ENCODE measurements around the gene MOG.

MOG gene

DNA sequence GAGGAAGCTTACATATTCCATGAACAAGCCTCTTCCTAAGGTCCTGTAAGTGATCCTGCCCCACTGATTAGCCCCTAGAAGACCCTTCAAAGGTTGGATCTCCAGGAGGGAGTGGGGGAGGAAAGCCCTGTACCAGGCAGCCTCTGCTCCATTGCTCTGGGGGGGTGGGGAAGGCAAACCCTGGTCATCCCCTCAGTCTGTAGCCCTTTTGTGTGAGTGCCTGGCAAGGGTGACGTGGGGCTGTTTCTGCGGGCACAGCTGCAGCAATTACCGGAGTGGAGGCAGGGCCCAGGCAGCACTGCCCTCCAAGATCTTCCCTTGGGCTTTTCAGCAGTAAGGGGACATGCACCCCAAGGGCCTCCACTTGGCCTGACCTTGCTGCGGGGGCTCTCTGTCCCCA, at the start of gene MOG:
Gene MOG, plus strand, starts transcription at position 295 of the 400 bp plus-strand sequence. CDS start 118 bp downstream, outside the sequence.
- Histone ChIP-seq H3K4me3 (no peak within 1 kb of the TSS), H3K36me3 (replicated peaks) (no peaks in the 10 kb centered on the region), H3K9me3 (no peaks in the 10 kb centered on the region), H3K27me3 (ENCODE audit: low read depth) (no peaks in the 10 kb centered on the region), H3K4me1 (peaks cover 4% of the 10 kb centered on the region)
- DNase-seq (ENCODE audit: low spot score in 2 of 2), result no peak
- in situ Hi-C loops (cut with MboI; ENCODE audit: low sequenced_read_pairs), result no loop called here

DNA sequence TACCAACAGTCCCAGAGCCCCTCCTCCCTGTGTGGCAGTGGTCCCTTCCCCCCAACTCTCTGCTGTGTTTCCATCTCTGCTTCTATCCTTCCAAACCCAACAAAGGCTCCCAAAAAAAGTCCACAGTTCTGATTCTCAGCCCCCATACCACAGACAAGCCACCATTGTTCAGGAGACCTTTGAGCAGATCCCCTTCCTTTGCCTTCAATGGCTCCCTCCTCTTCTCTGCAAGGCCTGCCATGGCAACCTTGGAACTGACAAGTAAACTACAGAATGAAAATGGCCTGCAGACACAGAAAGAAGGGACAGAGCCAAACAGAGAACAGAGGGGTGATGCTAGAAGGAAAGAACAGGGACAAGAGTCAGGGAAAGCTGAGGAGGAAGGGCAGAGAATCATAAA, 48.8 kb upstream of the MOG start:
- H3K4me3 ChIP-seq, result no peak overlapping the region
- no peak for DNase-seq (ENCODE audit: low spot score in 2 of 2)
- H3K9me3 ChIP-seq, result no peaks in the 10 kb centered on the region
- H3K27me3 ChIP-seq (ENCODE audit: low read depth), result no peaks in the 10 kb centered on the region
- H3K4me1 ChIP-seq, result no peaks in the 10 kb centered on the region
- H3K36me3 ChIP-seq (replicated peaks), result peaks cover 70% of the 10 kb centered on the region
- in situ Hi-C loops (cut with MboI; ENCODE audit: low sequenced_read_pairs), result no loop called here

DNA sequence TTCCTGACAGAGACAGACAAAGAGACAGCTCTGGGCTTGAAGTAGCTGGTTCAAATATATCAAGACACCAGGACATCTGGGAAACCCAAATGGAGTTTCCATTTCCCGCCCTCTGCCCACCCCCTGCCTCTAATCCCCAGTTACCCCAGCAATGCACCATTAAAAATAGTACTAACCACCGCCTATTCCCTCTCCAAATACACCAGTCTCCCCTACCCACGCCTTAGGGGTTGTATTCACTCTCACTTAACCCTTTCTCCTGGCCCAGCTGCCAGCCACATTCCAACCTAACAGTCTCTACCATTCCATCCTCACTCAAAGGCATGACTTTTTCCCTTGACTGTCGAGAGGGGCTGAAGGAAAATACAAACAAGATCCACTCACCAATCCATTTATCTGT, 46.4 kb upstream of the MOG start:
- in situ Hi-C loops (cut with MboI; ENCODE audit: low sequenced_read_pairs), result no loop called here
- peaks cover 71% of the 10 kb centered on the region for H3K36me3 ChIP-seq (replicated peaks)

DNA sequence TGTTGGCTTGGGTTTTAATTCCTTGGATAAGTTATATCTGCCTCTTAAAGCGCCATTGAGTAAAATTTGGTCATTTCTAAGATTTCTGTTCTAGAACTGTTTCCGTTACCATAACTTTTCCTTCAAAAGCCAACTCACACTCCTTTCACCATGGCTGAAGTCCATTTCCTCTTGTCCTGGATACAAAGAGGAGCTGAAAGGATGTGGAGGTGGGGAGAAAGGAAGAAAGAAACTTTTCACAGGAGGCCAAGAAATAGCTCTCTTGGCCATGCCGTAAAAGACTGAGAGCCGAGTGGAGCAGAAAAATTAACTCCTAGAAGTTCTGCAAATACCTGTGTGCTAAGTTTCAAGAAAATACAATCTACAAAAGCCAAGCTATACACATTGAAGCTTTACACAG, 45.5 kb upstream of the MOG start:
- in situ Hi-C loops (cut with MboI; ENCODE audit: low sequenced_read_pairs), result no loop called here
- H3K4me3 ChIP-seq, result no peak overlapping the region
- DNase-seq (ENCODE audit: low spot score in 2 of 2), result no peak
- peaks cover 64% of the 10 kb centered on the region for H3K36me3 ChIP-seq (replicated peaks)
- H3K4me1 ChIP-seq, result no peaks in the 10 kb centered on the region
- no peaks in the 10 kb centered on the region for H3K9me3 ChIP-seq
- H3K27me3 ChIP-seq (ENCODE audit: low read depth), result no peaks in the 10 kb centered on the region

More for the DNA sequence above, 46.4 kb upstream of the MOG start:
- no peak overlapping the region for H3K4me3 ChIP-seq
- DNase-seq (ENCODE audit: low spot score in 2 of 2), result no peak
- no peaks in the 10 kb centered on the region for H3K4me1 ChIP-seq
- no peaks in the 10 kb centered on the region for H3K9me3 ChIP-seq
- H3K27me3 ChIP-seq (ENCODE audit: low read depth), result no peaks in the 10 kb centered on the region

DNA sequence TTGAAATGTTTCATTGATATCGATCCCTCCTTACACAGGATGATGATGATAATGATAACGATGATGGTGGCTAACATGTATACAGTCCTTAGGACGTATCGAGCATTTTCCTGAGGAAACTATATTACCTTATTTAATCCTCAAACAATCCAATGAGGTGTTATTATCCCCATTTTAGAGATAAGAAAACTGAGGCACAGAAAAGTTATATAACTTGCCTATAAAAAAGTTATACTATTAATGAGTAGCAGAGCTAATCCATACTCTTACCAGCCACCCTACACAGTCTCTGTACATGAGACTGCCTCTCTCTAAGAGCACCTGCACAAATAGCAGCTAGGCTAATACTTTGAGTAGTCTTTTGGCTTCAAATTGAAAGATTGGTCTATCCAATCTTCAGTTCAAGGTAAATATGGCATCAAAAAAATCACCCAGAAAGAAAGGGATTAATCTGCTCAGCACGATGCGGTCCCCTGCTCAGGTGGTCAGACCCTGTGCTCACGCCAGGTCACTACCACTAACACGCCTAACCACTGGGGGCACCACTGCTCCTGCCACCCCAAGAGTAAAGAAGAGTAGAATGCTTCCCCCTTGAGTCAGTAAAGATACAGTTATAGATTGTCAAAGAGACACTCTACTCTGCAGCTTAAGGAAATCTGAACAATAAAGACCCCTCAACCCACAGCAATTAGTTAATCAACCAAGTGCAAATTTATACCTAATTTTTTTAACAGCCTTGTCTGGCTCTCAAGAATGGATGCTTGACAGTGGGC, 38.9 kb upstream of the MOG start:
- DNase-seq (ENCODE audit: low spot score in 2 of 2), result peak in 1 of 2 experiments; percentile 22
- Histone ChIP-seq H3K4me3 (no peak overlapping the region), H3K4me1 (no peaks in the 10 kb centered on the region), H3K27me3 (ENCODE audit: low read depth) (no peaks in the 10 kb centered on the region), H3K9me3 (no peaks in the 10 kb centered on the region), H3K36me3 (replicated peaks) (peaks cover 68% of the 10 kb centered on the region)
- in situ Hi-C loops (cut with MboI; ENCODE audit: low sequenced_read_pairs), result no loop called here

GRCh38 chr6:29619578-29620160, 37.2 kb upstream of the MOG start:
- no peak for DNase-seq (ENCODE audit: low spot score in 2 of 2)
- H3K36me3 ChIP-seq (replicated peaks), result peaks cover 60% of the 10 kb centered on the region
- H3K4me1 ChIP-seq, result no peaks in the 10 kb centered on the region
- in situ Hi-C loops (cut with MboI; ENCODE audit: low sequenced_read_pairs), result no loop called here
- no peaks in the 10 kb centered on the region for H3K9me3 ChIP-seq
- no peaks in the 10 kb centered on the region for H3K27me3 ChIP-seq (ENCODE audit: low read depth)
- no peak overlapping the region for H3K4me3 ChIP-seq

GRCh38 chr6:29620630-29621029, 36.3 kb upstream of the MOG start:
- DNase-seq (ENCODE audit: low spot score in 2 of 2), result no peak
- no peaks in the 10 kb centered on the region for H3K9me3 ChIP-seq
- no peaks in the 10 kb centered on the region for H3K27me3 ChIP-seq (ENCODE audit: low read depth)
- H3K4me1 ChIP-seq, result no peaks in the 10 kb centered on the region
- in situ Hi-C loops (cut with MboI; ENCODE audit: low sequenced_read_pairs), result no loop called here
- peaks cover 60% of the 10 kb centered on the region for H3K36me3 ChIP-seq (replicated peaks)
- no peak overlapping the region for H3K4me3 ChIP-seq

DNA sequence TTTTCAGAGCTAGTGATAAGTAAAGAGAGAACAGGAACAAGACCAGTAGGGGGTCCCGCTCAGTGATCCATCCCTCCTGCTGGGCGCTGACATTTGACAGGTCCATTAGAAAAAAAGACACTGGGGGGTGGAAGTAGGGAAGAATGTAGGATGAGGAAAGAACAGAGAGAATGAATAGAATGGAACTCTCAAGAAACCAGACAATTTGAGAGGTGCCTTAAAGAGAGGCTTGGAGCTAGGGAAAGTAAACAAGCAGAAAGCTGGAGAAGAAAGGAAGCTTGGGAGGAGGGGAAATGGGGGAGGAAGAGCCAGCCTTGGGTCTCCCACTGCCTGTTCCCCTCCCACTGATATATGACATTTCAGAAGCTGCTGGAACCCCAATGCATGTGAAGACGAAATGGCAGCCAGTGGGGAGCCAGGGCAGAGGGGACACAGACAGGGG, 32.4 kb upstream of the MOG start:
- in situ Hi-C loops (cut with MboI; ENCODE audit: low sequenced_read_pairs), result no loop called here
- Histone ChIP-seq H3K27me3 (ENCODE audit: low read depth) (no peaks in the 10 kb centered on the region), H3K4me1 (no peaks in the 10 kb centered on the region; the same call in 1 of the 2 replicates), H3K9me3 (no peaks in the 10 kb centered on the region), H3K36me3 (replicated peaks) (peaks cover 42% of the 10 kb centered on the region), H3K4me3 (no peak overlapping the region)
- DNase-seq (ENCODE audit: low spot score in 2 of 2), result no peak

DNA sequence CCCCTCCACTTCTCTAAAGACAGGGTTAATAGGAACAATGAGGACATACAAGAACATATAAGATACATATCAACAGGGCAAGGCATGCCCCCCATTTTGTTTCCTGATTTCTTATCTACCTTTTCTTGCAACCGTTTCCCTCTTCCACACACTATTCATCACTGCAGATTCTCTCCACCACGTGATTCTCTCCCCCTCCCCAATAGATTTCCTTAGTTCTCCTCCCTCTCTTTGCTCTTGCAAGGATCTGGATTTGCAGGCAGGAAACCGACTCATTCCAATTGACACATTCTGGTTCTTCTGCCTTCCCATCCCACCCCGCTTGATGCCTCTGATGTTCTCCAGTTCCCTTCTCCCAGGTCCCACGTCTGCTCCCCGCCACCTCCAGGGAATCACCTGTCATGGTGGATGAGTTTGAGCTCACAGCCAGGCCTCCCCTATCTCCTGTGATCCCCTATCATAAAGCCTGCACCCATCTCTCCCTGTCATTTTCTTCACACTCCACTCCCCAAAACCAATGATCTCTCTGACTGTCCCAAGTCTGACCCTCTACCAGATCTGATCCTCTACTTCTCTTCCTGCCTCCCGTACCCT, 31.5 kb upstream of the MOG start:
- H3K4me3 ChIP-seq, result no peak overlapping the region
- no peaks in the 10 kb centered on the region for H3K27me3 ChIP-seq (ENCODE audit: low read depth)
- DNase-seq (ENCODE audit: low spot score in 2 of 2), result no peak
- no peaks in the 10 kb centered on the region; the same call in 1 of the 2 replicates for H3K4me1 ChIP-seq
- no peaks in the 10 kb centered on the region for H3K9me3 ChIP-seq
- in situ Hi-C loops (cut with MboI; ENCODE audit: low sequenced_read_pairs), result no loop called here
- peaks cover 33% of the 10 kb centered on the region for H3K36me3 ChIP-seq (replicated peaks)

DNA sequence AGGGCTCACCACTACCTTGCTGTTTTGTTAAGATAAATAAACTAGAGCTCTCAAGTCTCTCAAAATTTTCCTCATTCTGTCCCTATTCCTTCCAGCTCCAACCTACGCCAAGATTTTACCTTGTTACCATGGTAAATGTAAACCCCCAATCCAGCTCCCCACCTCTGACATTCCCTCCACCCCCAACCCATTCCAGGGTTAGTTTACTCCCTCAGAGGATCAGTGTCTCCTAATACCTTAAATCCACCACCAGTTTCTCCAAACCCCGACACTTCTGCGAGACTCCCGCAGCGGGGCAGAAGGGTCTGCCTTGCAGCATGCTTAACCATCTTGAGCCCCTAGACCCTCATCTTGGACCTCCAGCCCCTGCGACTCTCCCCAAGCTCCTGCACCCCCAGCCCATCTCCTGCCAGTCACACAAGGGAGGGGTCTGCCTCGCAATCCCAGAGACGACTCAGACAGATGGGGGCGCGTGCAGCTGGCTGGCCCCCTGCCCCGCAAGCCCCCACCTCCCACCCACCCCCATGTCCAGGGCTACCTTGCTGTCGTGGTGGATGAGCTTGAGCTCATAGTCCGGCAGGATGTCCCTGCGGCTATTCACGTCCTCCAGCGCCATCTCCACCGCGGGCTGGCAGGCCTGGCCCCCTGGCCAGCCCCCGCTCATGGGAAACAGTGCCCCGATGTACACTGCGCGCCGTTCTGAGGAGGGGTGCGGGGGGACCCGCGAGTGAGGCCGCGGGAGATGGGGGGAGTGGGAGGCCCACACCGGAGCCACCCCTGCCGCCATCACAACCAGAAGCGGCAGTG, 29.7 kb upstream of the MOG start:
- Histone ChIP-seq H3K27me3 (ENCODE audit: low read depth) (no peaks in the 10 kb centered on the region), H3K36me3 (replicated peaks) (peaks cover 16% of the 10 kb centered on the region), H3K4me1 (peaks cover 14% of the 10 kb centered on the region), H3K9me3 (no peaks in the 10 kb centered on the region), H3K4me3 (peak overlapping the region; percentile 53)
- DNase-seq (ENCODE audit: low spot score in 2 of 2), result no peak
- in situ Hi-C loops (cut with MboI; ENCODE audit: low sequenced_read_pairs), result no loop called here

- Histone ChIP-seq H3K4me1 (peaks cover 14% of the 10 kb centered on the region), H3K27me3 (ENCODE audit: low read depth) (no peaks in the 10 kb centered on the region), H3K4me3 (peak overlapping the region; percentile 53), H3K36me3 (replicated peaks) (peaks cover 10% of the 10 kb centered on the region), H3K9me3 (no peaks in the 10 kb centered on the region)
- in situ Hi-C loops (cut with MboI; ENCODE audit: low sequenced_read_pairs), result no loop called here
- peak; percentile 90 to 96 for DNase-seq (ENCODE audit: low spot score in 2 of 2)
Observed at GRCh38 chr6:29627755-29628418, 29.0 kb upstream of the MOG start.

DNA sequence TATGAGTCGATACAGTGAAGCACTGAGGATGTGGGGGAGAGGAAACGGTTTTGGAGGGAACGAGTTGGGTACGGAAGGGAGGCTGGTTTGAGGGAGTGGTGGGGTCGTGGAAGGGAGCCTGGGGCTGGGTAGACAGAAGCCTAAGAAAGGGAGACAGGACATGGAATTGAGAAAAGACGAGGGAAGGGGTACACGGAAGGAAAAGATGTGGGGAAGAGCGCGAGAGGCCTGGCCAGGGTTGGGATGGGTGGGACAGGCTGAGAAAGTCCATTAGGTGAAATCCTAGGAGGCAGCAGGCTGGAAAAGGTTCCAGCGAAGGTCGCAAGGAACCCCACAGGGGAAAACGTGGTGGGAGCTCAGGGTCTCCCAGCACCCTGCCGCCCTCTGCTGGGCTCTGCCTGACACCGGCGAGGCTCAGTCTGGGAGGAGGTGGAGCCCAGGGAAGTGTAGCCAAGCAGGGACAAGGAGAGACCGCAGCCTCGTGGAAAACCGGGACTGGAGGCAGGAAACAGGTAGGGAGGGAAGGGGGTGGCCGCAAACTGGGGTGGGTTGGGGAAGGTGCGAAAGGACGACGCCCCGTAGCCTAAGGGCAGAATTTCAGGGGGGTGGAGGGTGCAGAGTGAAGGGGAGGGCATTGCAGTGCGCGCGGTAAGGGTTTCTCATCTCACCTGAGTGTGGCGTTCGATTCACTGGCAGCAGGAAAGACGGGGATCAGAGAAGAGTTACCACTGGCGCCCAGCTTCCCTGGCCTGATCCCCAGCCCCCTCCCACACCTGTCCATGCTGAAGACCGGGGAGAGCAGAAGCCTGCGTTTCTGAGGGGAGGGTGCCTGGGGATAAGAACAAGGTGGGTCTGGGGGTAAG, 28.2 kb upstream of the MOG start:
- in situ Hi-C loops (cut with MboI; ENCODE audit: low sequenced_read_pairs), result no loop called here
- H3K4me1 ChIP-seq, result peaks cover 14% of the 10 kb centered on the region
- no peaks in the 10 kb centered on the region for H3K27me3 ChIP-seq (ENCODE audit: low read depth)
- peak overlapping the region; percentile 53 for H3K4me3 ChIP-seq
- peak; percentile 90 to 94 for DNase-seq (ENCODE audit: low spot score in 2 of 2)
- H3K36me3 ChIP-seq (replicated peaks), result peaks cover 4% of the 10 kb centered on the region
- no peaks in the 10 kb centered on the region for H3K9me3 ChIP-seq

Data from HAP-1 (cell line).